Activated CD4-positive, alpha-beta T cell treated with anti-CD3 and anti-CD28 coated beads, Interleukin-10, Interleukin-2, amounts not matched to agents 100 ng/mL and 50 ng/mL, durations not matched to agents 16 hours and 8 hours (primary cell): ENCODE measurements around the gene OR2J3.
A peak's percentile ranks its signal among the peaks of the same experiment; 100 is the strongest.
"Not testable (repeated sequence)": the region's sequence is repeated elsewhere in the genome, so short reads cannot be mapped to it uniquely, and the experiment has no call there.

Experiments
- DNase-seq: peaks from one replicate; pipeline ENCODE4 v3.0.0-alpha.2; 2020

Gene OR2J3

GRCh38 chr6:29107758-29108157, at the start of gene OR2J3:
Gene OR2J3, plus strand, starts transcription at chr6:29108058. Its CDS starts 3,833 bp downstream, at chr6:29111891.
- DNase-seq = no peak

GRCh38 chr6:29071831-29072723, 35.8 kb upstream of the OR2J3 start:
- DNase-seq = peak; percentile 25

GRCh38 chr6:29079203-29079602, 28.7 kb upstream of the OR2J3 start:
- DNase-seq = no peak

- no peak for DNase-seq
These were observed 26.5 kb upstream of the OR2J3 start for GRCh38 chr6:29081312-29081711.

- no peak for DNase-seq
These were observed 25.4 kb upstream of the OR2J3 start for GRCh38 chr6:29082457-29082856.

- no peak for DNase-seq
These were observed 20.6 kb upstream of the OR2J3 start, which contains the start of gene OR2B3 for GRCh38 chr6:29087213-29087612. Gene OR2B3, minus strand, starts transcription at chr6:29087313. Its CDS starts 65 bp downstream, at chr6:29087248.

GRCh38 chr6:29092957-29093356, 14.9 kb upstream of the OR2J3 start:
- DNase-seq = no peak

- no peak for DNase-seq
These were observed 10.1 kb upstream of the OR2J3 start for GRCh38 chr6:29097803-29098202.

GRCh38 chr6:29099190-29099589, 8.7 kb upstream of the OR2J3 start, which contains the start of gene OR2J1:
Gene OR2J1, plus strand, starts transcription at chr6:29099490. Its CDS starts 1,453 bp downstream, at chr6:29100943.
- DNase-seq = no peak

GRCh38 chr6:29112135-29112534, 4.3 kb downstream of the OR2J3 start:
- peak; percentile 0 for DNase-seq

GRCh38 chr6:29114964-29115363, 7.1 kb downstream of the OR2J3 start:
- not testable (repeated sequence) for DNase-seq

GRCh38 chr6:29129326-29130012, 21.6 kb downstream of the OR2J3 start:
- no peak for DNase-seq

- DNase-seq = no peak
These were observed 22.8 kb downstream of the OR2J3 start for GRCh38 chr6:29130644-29131043.

- DNase-seq = no peak
These were observed 23.8 kb downstream of the OR2J3 start for GRCh38 chr6:29131691-29132090.

- no peak for DNase-seq
These were observed 29.9 kb downstream of the OR2J3 start for GRCh38 chr6:29137724-29138123.

GRCh38 chr6:29141606-29142005, 33.7 kb downstream of the OR2J3 start:
- no peak for DNase-seq

GRCh38 chr6:29142309-29142708, 34.5 kb downstream of the OR2J3 start:
- no peak for DNase-seq

GRCh38 chr6:29146179-29146578, 38.3 kb downstream of the OR2J3 start:
- no peak for DNase-seq

GRCh38 chr6:29147074-29147473, 39.2 kb downstream of the OR2J3 start:
- no peak for DNase-seq

GRCh38 chr6:29149444-29149843, 41.6 kb downstream of the OR2J3 start:
- not testable (repeated sequence) for DNase-seq

- DNase-seq = no peak
These were observed 45.2 kb downstream of the OR2J3 start for GRCh38 chr6:29153083-29153482.

- DNase-seq = not testable (repeated sequence)
These were observed 47.3 kb downstream of the OR2J3 start for GRCh38 chr6:29155182-29155581.

- DNase-seq = not testable (repeated sequence)
These were observed 52.1 kb downstream of the OR2J3 start for GRCh38 chr6:29159922-29160321.
